ENCODE results near the gene INAVA. TPM values are rescaled to one million over a fixed set of nuclear protein-coding genes. Genes with fewer than 3 reads are reported as not detected.
A peak's percentile ranks its signal among the peaks of the same experiment; 100 is the strongest.

The INAVA gene
- total RNA-seq (48.8 TPM), polyA plus RNA-seq (ENCODE audit: insufficient read depth, low read depth, low replicate concordance) (22.1 TPM)
- long read RNA-seq, donor 1, full-length matches to known transcripts = 1 of 1 reads
- long read RNA-seq, donor 1, partial matches to known transcripts = 0 of 1 reads
- long read RNA-seq, donor 1, other reads (novel, unspliced or antisense) = 0 of 1 reads
- long read RNA-seq, donor 2 = 0 reads
- long read RNA-seq, donor 3, full-length matches to known transcripts = 2 of 2 reads
- long read RNA-seq, donor 3, partial matches to known transcripts = 0 of 2 reads
- long read RNA-seq, donor 3, other reads (novel, unspliced or antisense) = 0 of 2 reads
- long read RNA-seq, donor 4, full-length matches to known transcripts = 3 of 3 reads
- long read RNA-seq, donor 4, partial matches to known transcripts = 0 of 3 reads
- long read RNA-seq, donor 4, other reads (novel, unspliced or antisense) = 0 of 3 reads
- long read RNA-seq, donor 5 = 0 reads
- long read RNA-seq, donor 6 = 0 reads
- long read RNA-seq, donor 7, transcript INAVA-202 (10 exons, 2,197 nt) = major isoform, 10 of 29 reads
- long read RNA-seq, donor 7, partial matches to known transcripts = 10 of 29 reads
- long read RNA-seq, donor 7, other reads (novel, unspliced or antisense) = 9 of 29 reads
- long read RNA-seq, donor 8 = 0 reads
- long read RNA-seq, donor 9 = 0 reads
- long read RNA-seq, donor 10, full-length matches to known transcripts = 2 of 2 reads
- long read RNA-seq, donor 10, partial matches to known transcripts = 0 of 2 reads
- long read RNA-seq, donor 10, other reads (novel, unspliced or antisense) = 0 of 2 reads

DNA sequence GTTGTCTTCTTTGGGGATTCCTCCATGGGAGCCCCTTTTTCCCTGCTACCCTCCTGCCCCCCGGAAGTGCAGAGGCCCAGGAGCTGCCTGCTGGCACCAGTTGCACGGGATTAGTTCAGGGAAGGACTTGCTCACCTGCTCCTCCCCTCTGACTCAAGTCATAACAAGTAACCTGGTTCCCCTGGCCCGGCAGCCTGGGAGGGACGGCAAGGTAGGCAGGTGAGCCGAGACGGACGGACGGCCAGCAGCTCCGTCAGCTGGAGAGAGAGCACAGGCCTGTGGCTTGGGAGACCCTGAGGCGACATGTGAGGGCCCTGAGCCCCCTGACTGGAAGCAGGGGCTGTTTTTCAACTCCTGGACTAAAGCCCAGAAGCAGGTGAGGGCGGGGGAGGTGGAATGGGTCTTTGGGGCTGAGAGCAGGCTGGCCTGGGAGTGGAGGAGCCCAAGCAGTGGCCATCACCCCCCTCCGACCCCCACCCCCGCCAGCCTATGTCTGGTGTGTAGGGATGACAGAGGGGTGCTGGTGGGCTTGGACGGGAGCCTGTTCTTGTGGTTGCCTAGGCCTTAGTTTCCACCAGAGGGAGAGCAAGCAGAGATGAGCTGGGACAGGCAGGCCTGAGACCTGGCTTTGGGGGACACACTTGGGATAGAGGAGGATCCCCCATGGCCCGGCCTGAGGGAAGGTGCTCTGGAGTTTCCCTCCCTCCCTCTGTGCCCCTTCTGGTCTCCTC, at the start of gene INAVA:
TSS of gene INAVA (plus strand) at position 189 of the 731 bp plus-strand sequence. CDS start 3,501 bp downstream, outside the sequence.
- intact Hi-C loops (cut with DNase I) = no loop called here
- H3K4me3 ChIP-seq (ENCODE audit: low read length in 3 of 3) = peak within 1 kb of the TSS; percentile 28 to 87 (median 45)
- H3K27me3 ChIP-seq (ENCODE audit: control insufficient read depth, insufficient read depth, low read length) = no peaks in the 10 kb centered on the region
- peaks cover 0 to 10% (median 0%) of the 10 kb centered on the region in 3 donors for H3K36me3 ChIP-seq (ENCODE audit: control insufficient read depth in 2 of 3, insufficient read depth in 3 of 3, low read length in 3 of 3)
- FAIRE-seq = no peak
- peak within 1 kb of the TSS; percentile 66 to 95 for H3K27ac ChIP-seq (ENCODE audit: low read depth in 2 of 2, low read length in 2 of 2)
- TF ChIP-seq, protein P1, sequence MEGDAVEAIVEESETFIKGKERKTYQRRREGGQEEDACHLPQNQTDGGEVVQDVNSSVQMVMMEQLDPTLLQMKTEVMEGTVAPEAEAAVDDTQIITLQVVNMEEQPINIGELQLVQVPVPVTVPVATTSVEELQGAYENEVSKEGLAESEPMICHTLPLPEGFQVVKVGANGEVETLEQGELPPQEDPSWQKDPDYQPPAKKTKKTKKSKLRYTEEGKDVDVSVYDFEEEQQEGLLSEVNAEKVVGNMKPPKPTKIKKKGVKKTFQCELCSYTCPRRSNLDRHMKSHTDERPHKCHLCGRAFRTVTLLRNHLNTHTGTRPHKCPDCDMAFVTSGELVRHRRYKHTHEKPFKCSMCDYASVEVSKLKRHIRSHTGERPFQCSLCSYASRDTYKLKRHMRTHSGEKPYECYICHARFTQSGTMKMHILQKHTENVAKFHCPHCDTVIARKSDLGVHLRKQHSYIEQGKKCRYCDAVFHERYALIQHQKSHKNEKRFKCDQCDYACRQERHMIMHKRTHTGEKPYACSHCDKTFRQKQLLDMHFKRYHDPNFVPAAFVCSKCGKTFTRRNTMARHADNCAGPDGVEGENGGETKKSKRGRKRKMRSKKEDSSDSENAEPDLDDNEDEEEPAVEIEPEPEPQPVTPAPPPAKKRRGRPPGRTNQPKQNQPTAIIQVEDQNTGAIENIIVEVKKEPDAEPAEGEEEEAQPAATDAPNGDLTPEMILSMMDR (IDR thresholded peaks at IDR 0.05; ENCODE audit: borderline replicate concordance, extremely low read depth, insufficient read depth) = no peak
- peak within 1 kb of the TSS; percentile 0 to 96 (median 22) for H3K9ac ChIP-seq (ENCODE audit: low read length in 3 of 3)
- H3K9me3 ChIP-seq (ENCODE audit: control insufficient read depth in 2 of 3, insufficient read depth in 1 of 3, low read length in 3 of 3) = no peaks in the 10 kb centered on the region
- peak; percentile 58 to 93 (median 65) for DNase-seq
- H3K4me1 ChIP-seq (ENCODE audit: control insufficient read depth in 2 of 3, insufficient read depth in 2 of 3, low read depth in 1 of 3, low read length in 3 of 3) = peaks cover 3 to 36% (median 30%) of the 10 kb centered on the region in 3 donors

DNA sequence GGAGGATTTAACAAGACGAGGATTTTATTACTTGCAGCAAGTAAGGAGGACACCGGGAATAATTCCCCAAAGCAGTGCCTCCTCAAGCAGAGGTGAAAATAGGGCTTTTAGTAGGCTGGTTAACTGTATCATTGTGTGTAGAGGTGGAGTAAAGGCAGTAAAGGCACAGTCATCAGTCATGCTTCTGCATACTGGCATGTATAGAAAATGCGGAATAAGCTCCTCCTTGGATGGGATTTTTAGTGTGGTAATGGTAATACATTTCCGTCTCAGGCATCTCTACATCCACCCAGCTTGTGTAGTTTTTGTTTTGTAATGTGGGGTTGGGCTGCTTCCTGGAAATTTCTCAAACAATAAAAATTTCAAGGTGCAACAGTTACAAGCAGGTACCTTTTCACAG, 49.3 kb upstream of the INAVA start:
- DNase-seq (no peak), FAIRE-seq (no peak)
- no peak overlapping the region for H3K9ac ChIP-seq (ENCODE audit: low read length in 3 of 3)
- H3K36me3 ChIP-seq (ENCODE audit: control insufficient read depth in 2 of 3, insufficient read depth in 3 of 3, low read length in 3 of 3) = peaks cover 9 to 18% (median 17%) of the 10 kb centered on the region in 3 donors
- intact Hi-C loops (cut with DNase I) = no loop called here
- H3K4me3 ChIP-seq (ENCODE audit: low read length in 3 of 3) = no peak overlapping the region
- no peaks in the 10 kb centered on the region for H3K9me3 ChIP-seq (ENCODE audit: control insufficient read depth in 2 of 3, insufficient read depth in 1 of 3, low read length in 3 of 3)
- H3K27me3 ChIP-seq (ENCODE audit: control insufficient read depth, insufficient read depth, low read length) = no peaks in the 10 kb centered on the region
- TF ChIP-seq, protein P1 (IDR thresholded peaks at IDR 0.05; ENCODE audit: borderline replicate concordance, extremely low read depth, insufficient read depth) = no peak
- no peaks in the 10 kb centered on the region for H3K4me1 ChIP-seq (ENCODE audit: control insufficient read depth in 2 of 3, insufficient read depth in 2 of 3, low read depth in 1 of 3, low read length in 3 of 3)
- no peak overlapping the region for H3K27ac ChIP-seq (ENCODE audit: low read depth in 2 of 2, low read length in 2 of 2)

- DNase-seq (no peak), FAIRE-seq (no peak)
- H3K27me3 ChIP-seq (ENCODE audit: control insufficient read depth, insufficient read depth, low read length) = no peaks in the 10 kb centered on the region
- no peak overlapping the region for H3K9ac ChIP-seq (ENCODE audit: low read length in 3 of 3)
- intact Hi-C loops (cut with DNase I) = no loop called here
- H3K4me3 ChIP-seq (ENCODE audit: low read length in 3 of 3) = no peak overlapping the region
- H3K27ac ChIP-seq (ENCODE audit: low read depth in 2 of 2, low read length in 2 of 2) = no peak overlapping the region
- TF ChIP-seq, protein P1 (IDR thresholded peaks at IDR 0.05; ENCODE audit: borderline replicate concordance, extremely low read depth, insufficient read depth) = no peak
- no peaks in the 10 kb centered on the region for H3K4me1 ChIP-seq (ENCODE audit: control insufficient read depth in 2 of 3, insufficient read depth in 2 of 3, low read depth in 1 of 3, low read length in 3 of 3)
- H3K9me3 ChIP-seq (ENCODE audit: control insufficient read depth in 2 of 3, insufficient read depth in 1 of 3, low read length in 3 of 3) = no peaks in the 10 kb centered on the region
- peaks cover 9 to 20% (median 18%) of the 10 kb centered on the region in 3 donors for H3K36me3 ChIP-seq (ENCODE audit: control insufficient read depth in 2 of 3, insufficient read depth in 3 of 3, low read length in 3 of 3)
Observed at GRCh38 chr1:200846398-200846797, 48.3 kb upstream of the INAVA start.

Measured in kidney (tissue), 22 donors.